SK-N-SH (cell line): ENCODE measurements around the gene PPP3R2. TPM values are rescaled to one million over a fixed set of nuclear protein-coding genes. Genes with fewer than 3 reads are reported as not detected.

Experiments used
- CTCF ChIA-PET: fragments of 300-600, 350-600 bp; formaldehyde crosslinking; extraction: SDS; loops from one replicate; lab custom pipeline; 2021; lab: Yijun Ruan, JAX
- POLR2A ChIA-PET: fragments of 350-600 bp; sonication (Branson Sonifier 250); formaldehyde crosslinking; extraction: SDS; loops from one replicate; lab custom pipeline; 2020; ENCODE audit warnings: antibody characterized with exemption, inconsistent platforms; lab: Yijun Ruan, JAX
- DNase-seq: peaks from one replicate; pipeline ENCODE4 v3.0.0; 2012
- H2AFZ ChIP-seq: fragments of 200-600 bp; sonication (generic); 2 replicates; pipeline ENCODE4 v1.8.1; 2016; ENCODE audit warnings: antibody characterized with exemption, mild to moderate bottlenecking, low read depth
- H3F3A ChIP-seq: fragments of 200-600 bp; sonication (generic); replicated peaks from 2 replicates; pipeline ENCODE3; 2016; ENCODE audit warnings: antibody characterized with exemption, mild to moderate bottlenecking; ENCODE audit not compliant: insufficient read depth
- H3K27ac ChIP-seq, 2 experiments: fragments of 200-500 bp in 1 of 2; fragments of 200-600 bp in 1 of 2; sonication (Bioruptor generic) in 1 of 2; sonication (generic), shearing (Covaris generic) in 1 of 2; 2 replicates each; pipeline versions ENCODE4 v1.5.1 to v1.6.1; 2014 to 2016; ENCODE audit warnings: low read depth in 2 of 2, inconsistent platforms in 1 of 2, low read length in 1 of 2, mild to moderate bottlenecking in 1 of 2, mixed read lengths in 1 of 2
- H3K27me3 ChIP-seq: fragments of 200-600 bp; sonication (generic), shearing (Covaris generic); 2 replicates; pipeline ENCODE4 v1.6.1; 2016; ENCODE audit warnings: mixed run types; ENCODE audit not compliant: insufficient read depth
- H3K36me3 ChIP-seq, 2 experiments: fragments of 200-500 bp in 1 of 2; fragments of 200-600 bp in 1 of 2; sonication (Bioruptor generic) in 1 of 2; sonication (generic) in 1 of 2; replicated peaks in 1 of 2; 2 replicates each; pipeline versions ENCODE3 to v1.5.1; 2014 to 2016; ENCODE audit warnings: low read length in 1 of 2, mild to moderate bottlenecking in 1 of 2; ENCODE audit not compliant: insufficient read depth in 2 of 2, control insufficient read depth in 1 of 2
- H3K4me1 ChIP-seq, 2 experiments: fragments of 200-500 bp in 1 of 2; fragments of 200-600 bp in 1 of 2; sonication (Bioruptor generic) in 1 of 2; sonication (generic), shearing (Covaris generic) in 1 of 2; 2 replicates each; pipeline versions ENCODE4 v1.5.1 to v1.6.1; 2014 to 2016; ENCODE audit warnings: low read depth in 1 of 2, low read length in 1 of 2, mixed run types in 1 of 2; ENCODE audit not compliant: insufficient read depth in 2 of 2, control insufficient read depth in 1 of 2
- H3K4me2 ChIP-seq: fragments of 200-600 bp; sonication (generic), shearing (Covaris generic); 2 replicates; pipeline ENCODE4 v1.6.1; 2017; ENCODE audit warnings: mixed run types
- H3K4me3 ChIP-seq, 2 experiments: fragments of 200-500 bp in 1 of 2; fragments of 200-600 bp in 1 of 2; sonication (Bioruptor generic) in 1 of 2; sonication (generic), shearing (Covaris generic) in 1 of 2; 2 replicates each; pipeline versions ENCODE4 v1.5.1 to v1.8.1; 2014 to 2016; ENCODE audit warnings: low read depth in 2 of 2, inconsistent platforms in 1 of 2, low read length in 1 of 2, mild to moderate bottlenecking in 1 of 2, mixed read lengths in 1 of 2, moderate library complexity in 1 of 2
- H3K79me2 ChIP-seq: fragments of 200-600 bp; sonication (generic); 2 replicates; pipeline ENCODE4 v1.8.1; 2017; ENCODE audit warnings: mild to moderate bottlenecking; ENCODE audit not compliant: insufficient read depth
- H3K9ac ChIP-seq: fragments of 200-600 bp; sonication (generic); 2 replicates; pipeline ENCODE4 v1.6.1; 2017; ENCODE audit warnings: mixed run types
- H3K9me2 ChIP-seq: fragments of 200-600 bp; sonication (generic); 2 replicates; pipeline ENCODE4 v1.6.1; 2017; ENCODE audit warnings: mixed run types
- H3K9me3 ChIP-seq: fragments of 200-600 bp; sonication (generic); 2 replicates; pipeline ENCODE4 v1.6.1; 2017; ENCODE audit warnings: mixed run types, mild to moderate bottlenecking, moderate library complexity
- H4K20me1 ChIP-seq: fragments of 200-600 bp; sonication (generic); 2 replicates; pipeline ENCODE4 v1.6.1; 2017; ENCODE audit warnings: mild to moderate bottlenecking, mixed run types; ENCODE audit not compliant: insufficient read depth
- CHD2 ChIP-seq: fragments of 150-350 bp; IDR thresholded peaks from 2 replicates; pipeline ENCODE4 v1.6.1; 2018; ENCODE audit warnings: low read length; ENCODE audit not compliant: partially characterized antibody
- ELF1 ChIP-seq: IDR thresholded peaks from 2 replicates; pipeline ENCODE4 v1.4.0; 2012
- FOSL2 ChIP-seq: IDR thresholded peaks from 2 replicates; pipeline ENCODE4 v1.4.0; 2012; ENCODE audit warnings: low read depth, mild to moderate bottlenecking, moderate library complexity, borderline replicate concordance
- FOXM1 ChIP-seq: IDR thresholded peaks from 2 replicates; pipeline ENCODE4 v1.4.0; 2012; ENCODE audit warnings: low read depth, mild to moderate bottlenecking
- GABPA ChIP-seq: IDR thresholded peaks from 2 replicates; pipeline ENCODE4 v1.4.0; 2012; ENCODE audit warnings: low read depth, mild to moderate bottlenecking
- JUND ChIP-seq: IDR thresholded peaks from 2 replicates; pipeline ENCODE4 v1.4.0; 2012
- MAX ChIP-seq: IDR thresholded peaks from 2 replicates; pipeline ENCODE4 v1.4.0; 2012; ENCODE audit warnings: low read depth
- MEF2A ChIP-seq: IDR thresholded peaks from 2 replicates; pipeline ENCODE4 v1.4.0; 2012; ENCODE audit warnings: low read depth, borderline replicate concordance
- MXI1 ChIP-seq: IDR thresholded peaks from 2 replicates; pipeline ENCODE4 v1.6.1; 2012; ENCODE audit warnings: mild to moderate bottlenecking, low read depth, low read length, improper control_type of control experiment
- NRF1 ChIP-seq: IDR thresholded peaks from 2 replicates; pipeline ENCODE4 v1.6.1; 2012; ENCODE audit warnings: low read depth, mild to moderate bottlenecking, low read length
- PBX3 ChIP-seq: IDR thresholded peaks from 2 replicates; pipeline ENCODE4; 2012
- POLR2AphosphoS5 ChIP-seq: IDR thresholded peaks from 2 replicates; pipeline ENCODE4 v1.6.1; 2012; ENCODE audit warnings: low read depth, low read length
- RAD21 ChIP-seq: IDR thresholded peaks from 2 replicates; pipeline ENCODE4 v1.6.1; 2012; ENCODE audit warnings: mild to moderate bottlenecking, low read length
- RFX5 ChIP-seq: IDR thresholded peaks from 2 replicates; pipeline ENCODE4 v1.6.1; 2012; ENCODE audit warnings: mild to moderate bottlenecking, improper control_type of control experiment, low read length
- SMC3 ChIP-seq: IDR thresholded peaks from 2 replicates; pipeline ENCODE4 v1.6.1; 2012; ENCODE audit warnings: low read depth, low read length, improper control_type of control experiment
- TCF12 ChIP-seq: IDR thresholded peaks from 2 replicates; pipeline ENCODE4 v1.4.0; 2012
- TEAD4 ChIP-seq: IDR thresholded peaks from 2 replicates; pipeline ENCODE4 v1.4.0; 2012; ENCODE audit warnings: mild to moderate bottlenecking, borderline replicate concordance; ENCODE audit not compliant: insufficient read depth
- ZBTB33 ChIP-seq: IDR thresholded peaks from 2 replicates; pipeline ENCODE4 v1.4.0; 2012; ENCODE audit warnings: low read depth, borderline replicate concordance
- WGBS: methylation state at CpG from one replicate; pipeline ENCODE4 v1.1.6; 2017; ENCODE audit warnings: low lambda C conversion rate; 5-methylcytosine and 5-hydroxymethylcytosine counted together
- polyA plus RNA-seq, 3 experiments: library from polyadenylated mRNA; depleted of rRNA; stranded (reverse); fragments of >200 nt; gene quantifications; 2 replicates each; pipeline ENCODE4 v1.2.3, GENCODE V29; 2012

Gene PPP3R2
- polyA plus RNA-seq, 1 of the 3 experiments (the other 2 are of a cell fraction), result not detected

GRCh38 chr9:101569741-101570501 is 24.8 kb downstream of the PPP3R2 start:
- no peak overlapping the region for H3K9ac ChIP-seq
- no peak overlapping the region for H3K4me2 ChIP-seq
- DNase-seq, result no peak
- no peak overlapping the region for H2AFZ ChIP-seq
- TF ChIP-seq SMC3 (no peak), RFX5 (no peak), RAD21 (no peak), CHD2 (no peak), GABPA (no peak), ZBTB33 (no peak), TEAD4 (no peak), ELF1 (no peak), NRF1 (no peak), POLR2AphosphoS5 (no peak), JUND (no peak), FOSL2 (no peak), MAX (no peak), TCF12 (no peak), MXI1 (no peak), PBX3 (no peak), MEF2A (no peak), FOXM1 (no peak)
- ChIA-PET CTCF (interaction anchor here (1.1 kb wide), 1 partner anchor 14 kb away, joined by 3 read pairs; no protein-coding TSS in a partner anchor), POLR2A (no interaction called here)
- H3K4me1 ChIP-seq, result peaks cover 0 to 3% of the 10 kb centered on the region in 2 experiments; a peak in 1 of 4 replicates
- H3K27me3 ChIP-seq, result no peaks in the 10 kb centered on the region
- H3K36me3 ChIP-seq, result peaks cover 35 to 44% of the 10 kb centered on the region in 2 experiments
- peaks cover 3% of the 10 kb centered on the region for H3F3A ChIP-seq
- H3K9me3 ChIP-seq, result no peaks in the 10 kb centered on the region
- H3K79me2 ChIP-seq, result no peaks in the 10 kb centered on the region
- whole genome bisulfite sequencing, result 91% methylated on average over 5 of the region's 5 CpGs
- no peaks in the 10 kb centered on the region for H4K20me1 ChIP-seq
- H3K27ac ChIP-seq, result no peak overlapping the region
- H3K4me3 ChIP-seq, result no peak overlapping the region
- H3K9me2 ChIP-seq, result no peaks in the 10 kb centered on the region
